Activated T-cell treated with anti-CD3 and anti-CD28 coated beads for 4 hours (primary cell): Measurements from ENCODE around the gene BIVM.

Experiments used
- DNase-seq: peaks from one replicate; pipeline ENCODE4 v3.0.0-alpha.2; 2020

Gene BIVM

DNA sequence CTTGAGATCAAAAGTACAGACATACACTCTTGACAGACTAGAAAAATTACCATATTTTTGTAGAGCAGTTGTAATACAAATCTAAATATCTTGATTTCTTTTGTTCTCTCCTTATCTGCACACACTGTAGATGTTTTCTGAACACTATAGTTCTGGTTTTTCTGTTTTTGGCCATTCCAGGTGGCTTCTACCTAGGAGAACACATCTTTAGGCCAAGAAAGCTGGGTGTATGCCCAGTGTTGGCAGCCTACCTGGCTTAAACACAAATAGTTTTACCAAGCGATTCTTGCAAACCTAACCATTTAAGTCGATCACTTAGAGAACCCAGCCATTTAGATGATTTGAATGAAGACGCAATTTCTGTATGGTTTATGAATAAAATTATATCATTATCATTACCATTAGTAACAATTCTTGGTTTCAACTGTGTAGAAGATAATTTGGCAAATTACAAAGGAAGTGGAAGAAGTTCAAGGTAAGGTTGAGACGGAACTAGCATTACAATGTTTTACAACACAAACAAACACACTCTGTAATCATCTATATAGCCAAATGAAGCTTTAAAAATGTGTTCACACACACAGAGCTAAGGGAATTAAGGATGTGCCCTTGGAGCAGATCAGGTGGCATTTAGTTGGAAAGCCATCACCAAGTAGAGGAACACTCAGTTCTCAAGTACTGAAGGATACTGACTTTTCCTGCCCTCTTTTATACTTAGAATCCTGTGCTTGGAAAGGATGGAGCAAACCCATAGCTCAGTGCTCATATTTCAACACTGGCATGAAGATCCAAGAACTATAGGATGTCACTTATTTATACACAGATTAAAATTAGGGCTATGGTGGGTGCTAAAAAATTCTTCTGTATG is 83.1 kb downstream of the BIVM start:
- no peak for DNase-seq
